Measurements from ENCODE around the gene RFNG.

RFNG gene

DNA sequence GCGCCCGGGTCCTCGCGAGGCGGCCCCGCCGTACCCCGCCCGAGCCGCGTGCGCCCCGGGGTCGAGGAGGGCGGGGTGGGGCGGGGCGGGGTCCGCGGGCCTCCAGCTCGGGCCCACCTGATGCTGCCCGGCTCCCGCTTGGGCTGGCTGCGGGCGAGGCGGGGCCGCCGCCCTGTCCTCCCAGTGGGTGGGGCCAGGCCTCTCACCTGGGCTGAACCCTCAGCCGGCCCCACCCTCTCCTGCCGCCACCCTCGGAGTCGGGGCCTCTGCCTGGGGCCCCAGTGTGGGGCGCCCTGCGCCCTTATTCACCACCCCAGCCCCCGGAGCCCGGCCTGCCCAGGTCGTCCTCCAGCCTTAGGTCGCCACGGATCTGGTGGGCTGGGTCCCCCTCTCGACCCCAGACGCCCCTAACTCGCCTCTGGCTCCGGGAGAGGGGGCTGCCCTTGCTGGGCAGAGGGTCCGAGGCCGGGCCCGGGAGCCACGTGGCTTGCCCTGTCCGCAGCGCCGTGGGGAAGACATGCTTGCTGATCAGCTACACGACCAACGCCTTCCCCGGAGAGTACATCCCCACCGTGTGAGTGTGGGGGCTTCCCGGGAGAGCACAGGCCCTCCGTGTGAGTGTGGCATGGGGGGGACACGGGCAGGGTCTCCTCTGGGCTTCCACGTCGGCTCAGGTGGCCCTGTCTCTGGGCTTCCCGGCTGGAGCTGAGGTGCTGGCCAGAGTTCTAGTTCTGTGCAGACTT, 19.6 kb downstream of the RFNG start:
- no peaks in the 10 kb centered on the region for H3K36me3 ChIP-seq (ENCODE audit: control insufficient read depth, insufficient read depth, low read length, severe bottlenecking)
- peak overlapping the region; percentile 71 for H3K4me3 ChIP-seq (ENCODE audit: low read length)
- H3K4me1 ChIP-seq (ENCODE audit: control insufficient read depth, insufficient read depth, low read length): peaks cover 15% of the 10 kb centered on the region
- no peaks in the 10 kb centered on the region for H3K27me3 ChIP-seq (replicated peaks; ENCODE audit: control insufficient read depth, insufficient read depth, low read length)
- H3K9me3 ChIP-seq (ENCODE audit: control insufficient read depth, low read length): no peaks in the 10 kb centered on the region
- H3K9ac ChIP-seq (ENCODE audit: low read length): peak overlapping the region; percentile 78
- DNase-seq (ENCODE audit: low read depth): no peak

GRCh38 chr17:82031303-82031884, 20.2 kb downstream of the RFNG start, which contains the start of gene RAC3:
Gene RAC3, plus strand, starts transcription at chr17:82031678. Its CDS starts 84 bp downstream, at chr17:82031762.
- H3K4me3 ChIP-seq (ENCODE audit: low read length): peak within 1 kb of the TSS; percentile 75
- no peaks in the 10 kb centered on the region for H3K9me3 ChIP-seq (ENCODE audit: control insufficient read depth, low read length)
- peak within 1 kb of the TSS; percentile 78 for H3K9ac ChIP-seq (ENCODE audit: low read length)
- DNase-seq (ENCODE audit: low read depth): peak; percentile 75
- H3K27me3 ChIP-seq (replicated peaks; ENCODE audit: control insufficient read depth, insufficient read depth, low read length): no peaks in the 10 kb centered on the region
- no peaks in the 10 kb centered on the region for H3K36me3 ChIP-seq (ENCODE audit: control insufficient read depth, insufficient read depth, low read length, severe bottlenecking)
- H3K4me1 ChIP-seq (ENCODE audit: control insufficient read depth, insufficient read depth, low read length): peaks cover 12% of the 10 kb centered on the region

DNA sequence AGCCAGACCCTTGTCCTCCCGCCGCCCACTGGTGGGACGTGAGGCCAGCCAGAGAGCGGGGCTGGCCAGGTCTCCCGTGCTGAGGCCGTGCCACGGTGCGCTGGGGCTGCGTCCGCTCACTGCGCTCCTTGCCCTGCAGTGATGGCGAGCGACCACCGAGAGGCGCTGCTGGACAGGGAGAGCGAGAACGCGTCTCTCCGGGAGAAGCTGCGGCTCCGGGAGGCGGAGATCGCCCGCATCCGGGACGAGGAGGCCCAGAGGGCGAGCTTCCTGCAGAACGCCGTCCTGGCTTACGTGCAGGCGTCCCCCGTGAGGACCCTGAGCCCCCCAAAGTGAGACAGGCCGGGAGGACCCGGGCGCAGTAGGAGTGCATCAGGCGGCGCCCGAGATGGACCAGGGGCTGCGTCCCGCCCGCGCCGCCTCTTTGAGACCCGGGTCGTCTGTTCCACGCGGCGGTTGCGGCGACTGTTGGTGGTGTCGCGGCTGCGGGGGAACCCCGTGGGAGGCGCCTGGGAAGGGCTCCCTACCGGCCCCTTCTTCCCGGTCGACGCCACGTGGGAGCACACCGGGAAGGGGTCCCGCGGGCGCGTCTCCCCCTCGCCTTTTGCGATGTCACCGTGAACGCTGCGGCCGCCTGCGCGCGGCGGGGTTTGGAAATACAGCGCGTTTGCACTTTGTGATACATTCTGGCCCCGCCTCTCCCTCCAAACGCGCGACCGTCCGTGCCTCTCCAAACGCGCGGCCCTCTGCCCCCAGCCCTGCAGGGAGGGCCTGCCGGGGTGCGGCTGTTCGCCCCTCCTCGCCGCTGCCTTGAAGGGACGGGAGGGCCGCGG, 20.9 kb downstream of the RFNG start:
- H3K9me3 ChIP-seq (ENCODE audit: control insufficient read depth, low read length): no peaks in the 10 kb centered on the region
- no peaks in the 10 kb centered on the region for H3K36me3 ChIP-seq (ENCODE audit: control insufficient read depth, insufficient read depth, low read length, severe bottlenecking)
- peak overlapping the region; percentile 78 for H3K9ac ChIP-seq (ENCODE audit: low read length)
- H3K27me3 ChIP-seq (replicated peaks; ENCODE audit: control insufficient read depth, insufficient read depth, low read length): no peaks in the 10 kb centered on the region
- peak; percentile 92 for DNase-seq (ENCODE audit: low read depth)
- peaks cover 7% of the 10 kb centered on the region for H3K4me1 ChIP-seq (ENCODE audit: control insufficient read depth, insufficient read depth, low read length)
- H3K4me3 ChIP-seq (ENCODE audit: low read length): peak overlapping the region; percentile 75

DNA sequence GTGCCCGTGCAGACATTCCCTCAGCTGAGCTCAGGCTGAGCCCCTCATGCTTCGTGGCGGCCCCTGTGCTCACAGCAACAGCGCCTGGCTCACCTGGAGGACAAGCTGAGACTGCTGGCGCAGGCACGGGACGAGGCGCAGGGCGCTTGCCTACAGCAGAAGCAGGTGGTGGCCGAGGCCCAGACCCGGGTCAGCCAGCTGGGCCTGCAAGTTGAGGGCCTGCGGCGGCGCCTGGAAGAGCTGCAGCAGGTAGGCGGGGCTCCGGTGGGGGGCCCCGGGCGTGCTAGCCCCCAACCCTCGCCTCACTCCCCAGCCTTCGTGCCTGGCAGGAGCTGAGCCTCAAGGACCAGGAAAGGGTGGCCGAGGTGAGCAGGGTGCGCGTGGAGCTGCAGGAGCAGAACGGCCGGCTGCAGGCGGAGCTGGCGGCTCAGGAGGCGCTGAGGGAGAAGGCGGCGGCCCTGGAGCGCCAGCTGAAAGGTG, 21.6 kb downstream of the RFNG start:
- no peak for DNase-seq (ENCODE audit: low read depth)
- no peaks in the 10 kb centered on the region for H3K36me3 ChIP-seq (ENCODE audit: control insufficient read depth, insufficient read depth, low read length, severe bottlenecking)
- H3K4me3 ChIP-seq (ENCODE audit: low read length): peak overlapping the region; percentile 75
- H3K4me1 ChIP-seq (ENCODE audit: control insufficient read depth, insufficient read depth, low read length): peaks cover 7% of the 10 kb centered on the region
- H3K9me3 ChIP-seq (ENCODE audit: control insufficient read depth, low read length): no peaks in the 10 kb centered on the region
- peak overlapping the region; percentile 42 for H3K9ac ChIP-seq (ENCODE audit: low read length)
- H3K27me3 ChIP-seq (replicated peaks; ENCODE audit: control insufficient read depth, insufficient read depth, low read length): no peaks in the 10 kb centered on the region

DNA sequence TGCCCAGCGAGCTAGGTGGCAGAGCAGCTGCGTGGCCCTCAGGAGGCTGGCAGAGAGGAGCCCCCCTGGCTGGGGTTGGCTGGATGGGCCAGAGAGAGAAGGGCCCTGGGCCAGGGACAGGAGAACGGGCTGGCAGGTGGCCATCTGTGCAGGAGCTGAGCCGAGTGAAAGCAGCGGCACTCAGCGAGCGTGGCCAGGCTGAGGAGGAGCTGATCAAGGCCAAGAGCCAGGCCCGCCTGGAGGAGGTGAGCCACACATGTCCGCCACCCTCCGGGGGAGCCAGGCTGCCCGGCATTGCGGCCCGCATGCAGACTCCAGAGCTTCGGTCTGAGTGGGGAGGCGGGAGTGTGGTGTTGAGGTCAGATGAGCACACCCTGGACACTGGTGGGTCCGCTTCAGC, 22.2 kb downstream of the RFNG start:
- H3K27me3 ChIP-seq (replicated peaks; ENCODE audit: control insufficient read depth, insufficient read depth, low read length): no peaks in the 10 kb centered on the region
- peaks cover 7% of the 10 kb centered on the region for H3K4me1 ChIP-seq (ENCODE audit: control insufficient read depth, insufficient read depth, low read length)
- H3K9me3 ChIP-seq (ENCODE audit: control insufficient read depth, low read length): no peaks in the 10 kb centered on the region

GRCh38 chr17:82028966-82029365, 22.6 kb downstream of the RFNG start:
- no peaks in the 10 kb centered on the region for H3K36me3 ChIP-seq (ENCODE audit: control insufficient read depth, insufficient read depth, low read length, severe bottlenecking)
- peaks cover 9% of the 10 kb centered on the region for H3K4me1 ChIP-seq (ENCODE audit: control insufficient read depth, insufficient read depth, low read length)
- H3K9me3 ChIP-seq (ENCODE audit: control insufficient read depth, low read length): no peaks in the 10 kb centered on the region
- DNase-seq (ENCODE audit: low read depth): no peak
- H3K27me3 ChIP-seq (replicated peaks; ENCODE audit: control insufficient read depth, insufficient read depth, low read length): no peaks in the 10 kb centered on the region
- no peak overlapping the region for H3K9ac ChIP-seq (ENCODE audit: low read length)
- H3K4me3 ChIP-seq (ENCODE audit: low read length): no peak overlapping the region

More for the DNA sequence above, 22.2 kb downstream of the RFNG start:
- no peak for DNase-seq (ENCODE audit: low read depth)
- H3K36me3 ChIP-seq (ENCODE audit: control insufficient read depth, insufficient read depth, low read length, severe bottlenecking): no peaks in the 10 kb centered on the region
- H3K9ac ChIP-seq (ENCODE audit: low read length): no peak overlapping the region
- no peak overlapping the region for H3K4me3 ChIP-seq (ENCODE audit: low read length)

DNA sequence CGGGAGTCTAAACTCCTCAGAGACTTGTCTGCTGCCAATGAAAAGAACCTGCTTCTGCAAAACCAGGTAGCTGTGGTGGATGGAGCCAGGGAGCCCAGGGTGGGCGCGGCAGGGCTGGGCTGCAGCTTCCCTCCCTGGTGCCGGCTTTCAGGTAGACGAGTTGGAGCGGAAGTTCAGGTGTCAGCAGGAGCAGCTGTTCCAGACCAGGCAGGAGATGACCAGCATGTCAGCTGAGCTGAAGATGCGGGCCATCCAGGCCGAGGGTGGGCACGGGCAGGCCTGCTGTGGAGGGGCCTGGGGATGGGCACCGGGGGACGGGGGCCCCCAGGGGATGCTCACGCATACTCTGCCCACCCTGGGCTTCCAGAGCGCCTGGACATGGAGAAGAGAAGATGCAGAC, 23.4 kb downstream of the RFNG start:
- Histone ChIP-seq H3K4me1 (ENCODE audit: control insufficient read depth, insufficient read depth, low read length) (peaks cover 14% of the 10 kb centered on the region), H3K4me3 (ENCODE audit: low read length) (no peak overlapping the region), H3K36me3 (ENCODE audit: control insufficient read depth, insufficient read depth, low read length, severe bottlenecking) (no peaks in the 10 kb centered on the region), H3K27me3 (replicated peaks; ENCODE audit: control insufficient read depth, insufficient read depth, low read length) (no peaks in the 10 kb centered on the region), H3K9ac (ENCODE audit: low read length) (no peak overlapping the region), H3K9me3 (ENCODE audit: control insufficient read depth, low read length) (no peaks in the 10 kb centered on the region)
- no peak for DNase-seq (ENCODE audit: low read depth)

GRCh38 chr17:82025401-82026107, 26.1 kb downstream of the RFNG start:
- DNase-seq (ENCODE audit: low read depth): no peak

DNA sequence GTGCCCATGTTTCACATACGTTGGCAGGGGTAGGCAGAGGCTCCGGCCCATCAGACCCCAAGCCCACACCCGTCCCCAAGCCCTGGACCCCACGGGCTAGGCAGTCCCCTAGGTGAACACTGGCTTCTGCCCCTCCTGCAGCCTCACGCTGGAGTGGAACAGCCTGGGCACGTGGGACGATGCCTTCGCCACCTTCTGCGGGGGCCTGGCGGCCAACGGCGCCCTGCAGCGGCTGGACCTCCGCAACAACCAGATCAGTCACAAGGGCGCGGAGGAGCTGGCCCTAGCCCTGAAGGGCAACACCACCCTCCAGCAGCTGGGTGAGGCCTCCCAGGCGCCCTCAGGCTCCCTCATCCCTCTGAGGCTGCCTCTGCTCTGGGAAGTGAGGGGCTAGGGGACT, 26.8 kb downstream of the RFNG start:
- H3K9ac ChIP-seq (ENCODE audit: low read length): no peak overlapping the region
- H3K4me3 ChIP-seq (ENCODE audit: low read length): no peak overlapping the region
- DNase-seq (ENCODE audit: low read depth): no peak
- no peaks in the 10 kb centered on the region for H3K9me3 ChIP-seq (ENCODE audit: control insufficient read depth, low read length)
- peaks cover 21% of the 10 kb centered on the region for H3K4me1 ChIP-seq (ENCODE audit: control insufficient read depth, insufficient read depth, low read length)
- no peaks in the 10 kb centered on the region for H3K27me3 ChIP-seq (replicated peaks; ENCODE audit: control insufficient read depth, insufficient read depth, low read length)
- H3K36me3 ChIP-seq (ENCODE audit: control insufficient read depth, insufficient read depth, low read length, severe bottlenecking): no peaks in the 10 kb centered on the region

More at GRCh38 chr17:82025401-82026107, 26.1 kb downstream of the RFNG start:
- Histone ChIP-seq H3K4me3 (ENCODE audit: low read length) (no peak overlapping the region), H3K27me3 (replicated peaks; ENCODE audit: control insufficient read depth, insufficient read depth, low read length) (no peaks in the 10 kb centered on the region), H3K4me1 (ENCODE audit: control insufficient read depth, insufficient read depth, low read length) (peaks cover 25% of the 10 kb centered on the region), H3K9ac (ENCODE audit: low read length) (no peak overlapping the region), H3K9me3 (ENCODE audit: control insufficient read depth, low read length) (no peaks in the 10 kb centered on the region), H3K36me3 (ENCODE audit: control insufficient read depth, insufficient read depth, low read length, severe bottlenecking) (no peaks in the 10 kb centered on the region)

DNA sequence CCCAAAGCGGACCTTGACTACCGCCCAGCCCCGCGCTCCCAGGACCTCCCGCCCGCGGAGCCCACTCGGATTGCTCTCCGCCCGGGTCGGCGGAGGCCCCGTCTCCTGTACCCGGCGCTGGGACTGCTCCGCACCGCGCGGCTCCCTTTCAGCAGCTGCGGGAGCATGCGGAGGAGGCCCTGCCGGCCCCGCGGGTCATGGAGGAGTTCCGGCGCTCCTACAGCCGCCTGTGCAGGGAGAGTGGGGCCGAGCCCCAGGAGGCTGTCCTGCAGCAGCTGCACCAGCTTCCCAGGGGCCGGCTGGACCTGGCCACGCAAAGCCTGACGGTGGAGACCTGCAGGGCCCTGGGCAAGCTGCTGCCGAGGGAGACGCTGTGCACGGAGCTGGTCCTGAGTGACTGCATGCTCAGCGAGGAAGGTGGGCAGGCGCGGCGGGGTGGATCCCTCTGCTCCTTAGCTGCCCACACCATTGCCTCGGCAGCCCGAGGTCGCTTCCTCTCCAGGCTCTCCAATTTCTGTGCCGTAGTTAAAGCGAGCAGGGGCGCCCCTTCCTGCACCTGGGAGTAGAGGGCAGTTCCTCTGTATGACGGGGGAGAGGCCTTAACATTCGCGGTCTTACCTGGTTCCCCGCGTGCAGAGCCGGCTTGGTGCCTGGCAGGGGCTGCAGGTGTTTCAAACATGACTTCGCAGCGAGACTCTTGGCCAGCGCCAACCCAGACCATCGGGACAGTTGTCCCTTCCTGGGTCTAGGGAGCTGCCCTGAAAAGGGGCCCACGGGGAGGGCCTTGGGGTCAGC, 28.0 kb downstream of the RFNG start:
- peak overlapping the region; percentile 84 for H3K4me3 ChIP-seq (ENCODE audit: low read length)
- H3K4me1 ChIP-seq (ENCODE audit: control insufficient read depth, insufficient read depth, low read length): peaks cover 18% of the 10 kb centered on the region
- DNase-seq (ENCODE audit: low read depth): no peak
- no peaks in the 10 kb centered on the region for H3K9me3 ChIP-seq (ENCODE audit: control insufficient read depth, low read length)
- peak overlapping the region; percentile 84 for H3K9ac ChIP-seq (ENCODE audit: low read length)
- H3K27me3 ChIP-seq (replicated peaks; ENCODE audit: control insufficient read depth, insufficient read depth, low read length): no peaks in the 10 kb centered on the region
- no peaks in the 10 kb centered on the region for H3K36me3 ChIP-seq (ENCODE audit: control insufficient read depth, insufficient read depth, low read length, severe bottlenecking)
